Loucy (cell line): ENCODE data around the gene YBX2.

Source experiments
- EZH2phosphoT487 ChIP-seq: fragments of 200-600 bp; IDR thresholded peaks from 2 replicates; pipeline ENCODE4 v1.6.1; 2018; ENCODE audit warnings: antibody characterized with exemption, mild to moderate bottlenecking, moderate library complexity, borderline replicate concordance
- TF ChIP-seq, protein P1 (sequence below): fragments of 200-600 bp; sonication (generic); conservative IDR thresholded peaks from 2 replicates; pipeline ENCODE4 v1.5.1; 2014; ENCODE audit warnings: mild to moderate bottlenecking, antibody characterized with exemption, low read length

DNA sequence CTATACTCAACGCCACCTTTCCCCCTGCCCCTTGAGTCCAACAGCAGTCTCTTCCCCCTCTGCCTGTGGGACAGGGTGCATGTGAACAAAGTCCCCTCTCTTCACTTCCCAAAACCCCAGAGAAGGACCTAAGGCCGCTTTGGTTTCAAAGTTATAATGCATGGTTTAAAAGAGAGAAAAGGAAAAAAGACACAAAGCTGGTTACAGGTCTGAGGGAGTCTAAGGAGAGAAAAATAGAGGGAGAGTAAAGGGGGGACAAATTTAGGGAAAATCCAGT, 51.0 kb downstream of the YBX2 start:
- TF ChIP-seq, protein P1, sequence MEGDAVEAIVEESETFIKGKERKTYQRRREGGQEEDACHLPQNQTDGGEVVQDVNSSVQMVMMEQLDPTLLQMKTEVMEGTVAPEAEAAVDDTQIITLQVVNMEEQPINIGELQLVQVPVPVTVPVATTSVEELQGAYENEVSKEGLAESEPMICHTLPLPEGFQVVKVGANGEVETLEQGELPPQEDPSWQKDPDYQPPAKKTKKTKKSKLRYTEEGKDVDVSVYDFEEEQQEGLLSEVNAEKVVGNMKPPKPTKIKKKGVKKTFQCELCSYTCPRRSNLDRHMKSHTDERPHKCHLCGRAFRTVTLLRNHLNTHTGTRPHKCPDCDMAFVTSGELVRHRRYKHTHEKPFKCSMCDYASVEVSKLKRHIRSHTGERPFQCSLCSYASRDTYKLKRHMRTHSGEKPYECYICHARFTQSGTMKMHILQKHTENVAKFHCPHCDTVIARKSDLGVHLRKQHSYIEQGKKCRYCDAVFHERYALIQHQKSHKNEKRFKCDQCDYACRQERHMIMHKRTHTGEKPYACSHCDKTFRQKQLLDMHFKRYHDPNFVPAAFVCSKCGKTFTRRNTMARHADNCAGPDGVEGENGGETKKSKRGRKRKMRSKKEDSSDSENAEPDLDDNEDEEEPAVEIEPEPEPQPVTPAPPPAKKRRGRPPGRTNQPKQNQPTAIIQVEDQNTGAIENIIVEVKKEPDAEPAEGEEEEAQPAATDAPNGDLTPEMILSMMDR: no peak
- TF ChIP-seq EZH2phosphoT487: no peak
